Heart right ventricle (tissue), 16 donors: ENCODE results near the gene BORCS5. TPM values are rescaled to one million over a fixed set of nuclear protein-coding genes. Genes with fewer than 3 reads are reported as not detected.

Experiments used
- ATAC-seq, 8 donors: fragments of 200-7000 bp; cut with Tn5 transposase; one replicate each; pipeline ENCODE4 v1.9.1; 2020; ENCODE audit warnings: mild to moderate bottlenecking in 8 of 8, moderate library complexity in 8 of 8, moderate number of reproducible peaks in 1 of 8
- DNase-seq, 2 donors: peaks; one replicate each; pipeline ENCODE4 v3.0.0-alpha.2; 2020
- H3K27ac ChIP-seq, 10 donors: fragments of 200-600 bp; sonication (generic) in 2 of 10; one replicate each; pipeline versions ENCODE4 v1.5.0 to v1.8.0; 2020 to 2022; ENCODE audit warnings: mild to moderate bottlenecking in 3 of 10
- H3K27me3 ChIP-seq, 7 donors: fragments of 200-600 bp; one replicate each; pipeline ENCODE4 v1.8.0; 2021 to 2022; ENCODE audit warnings: mild to moderate bottlenecking in 2 of 7
- H3K36me3 ChIP-seq, 9 donors: fragments of 200-600 bp; sonication (generic) in 1 of 9; one replicate each; pipeline versions ENCODE4 v1.5.0 to v1.8.0; 2020 to 2022; ENCODE audit warnings: mild to moderate bottlenecking in 2 of 9
- H3K4me1 ChIP-seq, 9 donors: fragments of 200-600 bp; sonication (generic) in 1 of 9; one replicate each; pipeline versions ENCODE4 v1.5.0 to v1.8.0; 2020 to 2022; ENCODE audit warnings: mild to moderate bottlenecking in 4 of 9
- H3K4me3 ChIP-seq, 10 donors: fragments of 200-600 bp; sonication (generic) in 2 of 10; one replicate each; pipeline versions ENCODE4 v1.5.0 to v1.8.0; 2020 to 2022; ENCODE audit warnings: mild to moderate bottlenecking in 7 of 10, moderate library complexity in 2 of 10
- H3K9me3 ChIP-seq, 11 donors: fragments of 200-600 bp in 10 of 11; sonication (generic) in 2 of 11; one replicate each; pipeline versions ENCODE4 v1.5.0 to v1.8.0; 2013 to 2022; ENCODE audit warnings: mild to moderate bottlenecking in 2 of 11, control low read depth in 1 of 11, moderate library complexity in 1 of 11
- CTCF ChIP-seq, 9 donors: fragments of 200-600 bp; sonication (generic) in 2 of 9; IDR thresholded peaks; one replicate each; pipeline versions ENCODE4 v1.5.0 to v1.8.0; 2021 to 2022; ENCODE audit warnings: antibody characterized with exemption in 9 of 9, mild to moderate bottlenecking in 5 of 9, moderate library complexity in 1 of 9
- WGBS, 2 donors: extraction: QIAGEN DNeasy Blood & Tissue Kit; methylation state at CpG; one replicate each; pipeline ENCODE4 v1.1.7; 2013; ENCODE audit warnings: inconsistent platforms in 1 of 2; 5-methylcytosine and 5-hydroxymethylcytosine counted together
- intact Hi-C, 10 donors: fragments of 100-400 bp; cut with DNase I; formaldehyde crosslinking; loops; one replicate each; pipeline versions ENCODE4 v1.11.1 to v1.14.2; 2022
- polyA plus RNA-seq, 2 donors: library from polyadenylated mRNA; stranded (reverse); fragments of 200-250 nt; gene quantifications; one replicate each; pipeline ENCODE4 v1.2.3, GENCODE V29; 2013
- total RNA-seq, 10 donors: library from RNA; stranded (reverse); fragmentation: NEBNext Ultra II Directional in 3 of 10; extraction: Animal tissue kit (Norgen Biotek cat#: 25700) in 3 of 10; gene quantifications; one replicate each; pipeline versions ENCODE4 v1.2.1 to v1.2.4, GENCODE V29; 2021 to 2023
- donor health status: Arrhythmogenic right ventricular cardiomyopathy.
- donor health status: ischemic (EF 13 %, LVEDD 7.1; RV severe dilation, severe dysfunction).
- donor health status: healthy with polysubstance abuse.
- donor health status: DM: no; HTN: yes; CAD: no.
- donor health status: DM: no; HTN: no; CAD: no.
- donor health status: ischemic (EF 25% LVEDD 6.9; RV normal size, moderate dysfunction).
- donor health status: ischemic (EF 25% LVEDD 5.7; RV mildly dilated, moderate dysfunction).
- donor health status: healthy.
- donor health status: DM: yes; HTN: yes; CAD: no.
- donor health status: Ischemic cardiomyopathy.
- donor health status: ischemic (EF 35%, LVEDD 5.7; RV mildly dilated, moderate dysfunction).
- donor health status: nonischemic (EF 11% LVEDD 7.7; RV severe dilation, severe dysfunction).
- donor health status: DM: yes; HTN: yes; CAD: no.
- donor health status: PGD.
- donor health status: ischemic (EF 29% LVEDD 5.4; RV normal size, mild dysfunction).
- donor health status: nonischemic (EF 23%, LVEDD 6.1; RV moderate dilation, normal function).

Gene BORCS5
- total and polyA plus RNA-seq, 12 donors = 2.5 to 15.4 (median 11.5) TPM

GRCh38 chr12:12334367-12335040, 22.4 kb upstream of the BORCS5 start:
- Histone ChIP-seq H3K27ac (no peak overlapping the region), H3K27me3 (no peaks in the 10 kb centered on the region), H3K4me3 (no peak overlapping the region), H3K36me3 (peaks cover 0 to 24% (median 0%) of the 10 kb centered on the region in 9 donors), H3K9me3 (no peaks in the 10 kb centered on the region), H3K4me1 (peaks cover 0 to 33% (median 19%) of the 10 kb centered on the region in 9 donors)
- peak; percentile 80 to 90 (median 86) for TF ChIP-seq CTCF (IDR thresholded peaks at IDR 0.05)
- intact Hi-C loops = loop anchor here in 7 of 10 donors (2.0 to 10.0 kb wide), 6 partner anchors 67 to 750 kb away; partner anchors contain the start of gene LRP6 (in 1 of the 7)
- ATAC-seq (peak; percentile 21 to 65 (median 54)), DNase-seq (peak; percentile 32 to 51)
- WGBS, 2 donors = 34% methylated on average over 10 of the region's 10 CpGs

- H3K36me3 ChIP-seq = peaks cover 0 to 20% (median 0%) of the 10 kb centered on the region in 9 donors
- H3K4me3 ChIP-seq = no peak overlapping the region
- WGBS, 2 donors = 85 to 87% methylated on average over 5 of the region's 5 CpGs
- H3K9me3 ChIP-seq = no peaks in the 10 kb centered on the region
- H3K4me1 ChIP-seq = peaks cover 0 to 33% (median 19%) of the 10 kb centered on the region in 9 donors
- TF ChIP-seq CTCF (IDR thresholded peaks at IDR 0.05) = no peak
- no peak for DNase-seq
- H3K27ac ChIP-seq = no peak overlapping the region
- intact Hi-C loops = loop anchor here in 2 of 10 donors (10.0 kb wide), 2 partner anchors 161 to 751 kb away; no protein-coding TSS in a partner anchor
- H3K27me3 ChIP-seq = no peaks in the 10 kb centered on the region
- ATAC-seq = no peak
These were observed 20.8 kb upstream of the BORCS5 start for GRCh38 chr12:12336049-12336411.

GRCh38 chr12:12336511-12336910, 20.4 kb upstream of the BORCS5 start:
- no peak overlapping the region for H3K4me3 ChIP-seq
- ATAC-seq (no peak), DNase-seq (no peak)
- no peaks in the 10 kb centered on the region for H3K9me3 ChIP-seq
- TF ChIP-seq CTCF (IDR thresholded peaks at IDR 0.05) = no peak
- no peak overlapping the region for H3K27ac ChIP-seq
- H3K4me1 ChIP-seq = peaks cover 0 to 33% (median 19%) of the 10 kb centered on the region in 9 donors
- H3K27me3 ChIP-seq = no peaks in the 10 kb centered on the region
- H3K36me3 ChIP-seq = peaks cover 0 to 25% (median 0%) of the 10 kb centered on the region in 9 donors
- intact Hi-C loops = loop anchor here in 2 of 10 donors (10.0 kb wide), 2 partner anchors 162 to 752 kb away; no protein-coding TSS in a partner anchor
- WGBS, 2 donors = 96 to 100% methylated on average over 1 of the region's 1 CpG

GRCh38 chr12:12338527-12339168, 18.2 kb upstream of the BORCS5 start:
- peak in 7 of 8 donors; percentile 31 to 75 (median 66) for ATAC-seq
- H3K36me3 ChIP-seq = peaks cover 0 to 43% (median 3%) of the 10 kb centered on the region in 9 donors
- 70 to 79% methylated on average over 8 of the region's 8 CpGs for WGBS, 2 donors
- H3K9me3 ChIP-seq = no peaks in the 10 kb centered on the region
- intact Hi-C loops = loop anchor here in 2 of 10 donors (10.0 kb wide), 2 partner anchors 164 to 754 kb away; no protein-coding TSS in a partner anchor
- H3K4me3 ChIP-seq = peak overlapping the region in 2 of 10 donors; percentile 15
- H3K27me3 ChIP-seq = no peaks in the 10 kb centered on the region
- H3K4me1 ChIP-seq = peaks cover 0 to 23% (median 11%) of the 10 kb centered on the region in 9 donors
- no peak for TF ChIP-seq CTCF (IDR thresholded peaks at IDR 0.05)
- peak overlapping the region in 9 of 10 donors; percentile 12 to 81 (median 61) for H3K27ac ChIP-seq
- DNase-seq = no peak
